Stimulated activated memory B cell treated with anti-CD40 and anti-IgM and Interleukin-4, amounts not matched to agents 10 μg/mL and 1 μg/mL and 100 μg/mL, for 72 hours (primary cell): ENCODE measurements around the gene PLA2G5.
"Not testable (repeated sequence)": the region's sequence is repeated elsewhere in the genome, so short reads cannot be mapped to it uniquely, and the experiment has no call there.

ENCODE experiments used
- ATAC-seq: fragments of 150-1000 bp; cut with Tn5 transposase; 2 replicates; pipeline ENCODE4 v1.10.0; 2021
- H3K27ac Mint-ChIP-seq: one replicate; pipeline ENCODE4 v1.8.0; 2022; ENCODE audit warnings: mild to moderate bottlenecking, mixed read lengths
- H3K27me3 Mint-ChIP-seq: one replicate; pipeline ENCODE4 v1.8.0; 2022; ENCODE audit warnings: mixed read lengths
- H3K36me3 Mint-ChIP-seq: one replicate; pipeline ENCODE4 v1.8.0; 2022; ENCODE audit warnings: mixed read lengths
- H3K4me1 Mint-ChIP-seq: one replicate; pipeline ENCODE4 v1.8.0; 2022; ENCODE audit warnings: mixed read lengths
- H3K4me3 Mint-ChIP-seq: one replicate; pipeline ENCODE4 v1.8.0; 2022; ENCODE audit warnings: mild to moderate bottlenecking, moderate library complexity, mixed read lengths
- H3K9me3 Mint-ChIP-seq: one replicate; pipeline ENCODE4 v1.8.0; 2022; ENCODE audit warnings: mixed read lengths

Gene PLA2G5

DNA sequence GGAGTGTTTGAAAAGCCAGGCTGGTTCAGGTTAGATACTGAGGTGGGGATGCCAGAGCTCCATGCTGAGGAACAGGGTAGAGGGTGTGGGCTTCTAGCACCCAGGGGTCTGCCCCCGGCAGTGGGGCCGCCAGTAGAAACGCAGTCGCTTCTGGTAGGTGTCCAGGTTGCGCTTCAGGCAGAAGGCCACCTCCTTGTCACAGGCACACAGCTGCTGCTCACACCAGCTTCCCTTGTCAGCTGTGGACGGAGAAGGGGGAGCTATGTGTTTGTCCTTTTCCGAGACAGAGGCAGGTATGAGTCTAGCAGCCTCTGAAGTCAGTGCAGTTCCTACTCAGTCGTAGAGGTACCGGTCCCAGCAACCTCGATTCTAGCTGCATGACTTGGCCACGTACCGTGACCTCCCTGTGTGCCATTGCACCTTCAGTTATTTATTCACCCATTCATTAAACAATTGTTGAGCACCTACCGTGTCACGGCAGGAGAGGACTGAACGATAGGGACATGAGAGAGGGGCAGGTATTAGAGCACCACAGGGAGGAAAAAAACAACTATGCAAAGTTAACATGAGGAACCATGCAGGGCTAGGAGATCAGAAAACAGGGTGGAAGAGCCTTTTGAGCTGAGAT, 44.1 kb downstream of the PLA2G5 start:
- no peak overlapping the region for H3K4me3 Mint-ChIP-seq
- H3K27ac Mint-ChIP-seq, result no peak overlapping the region
- H3K27me3 Mint-ChIP-seq, result no peaks in the 10 kb centered on the region
- no peaks in the 10 kb centered on the region for H3K36me3 Mint-ChIP-seq
- peak; percentile 24 for ATAC-seq
- no peaks in the 10 kb centered on the region for H3K9me3 Mint-ChIP-seq
- peaks cover 11% of the 10 kb centered on the region for H3K4me1 Mint-ChIP-seq

GRCh38 chr1:20115479-20115878, 45.5 kb downstream of the PLA2G5 start:
- H3K4me3 Mint-ChIP-seq, result no peak overlapping the region
- no peaks in the 10 kb centered on the region for H3K27me3 Mint-ChIP-seq
- H3K9me3 Mint-ChIP-seq, result no peaks in the 10 kb centered on the region
- H3K4me1 Mint-ChIP-seq, result peaks cover 23% of the 10 kb centered on the region
- no peaks in the 10 kb centered on the region for H3K36me3 Mint-ChIP-seq
- no peak for ATAC-seq
- H3K27ac Mint-ChIP-seq, result no peak overlapping the region

DNA sequence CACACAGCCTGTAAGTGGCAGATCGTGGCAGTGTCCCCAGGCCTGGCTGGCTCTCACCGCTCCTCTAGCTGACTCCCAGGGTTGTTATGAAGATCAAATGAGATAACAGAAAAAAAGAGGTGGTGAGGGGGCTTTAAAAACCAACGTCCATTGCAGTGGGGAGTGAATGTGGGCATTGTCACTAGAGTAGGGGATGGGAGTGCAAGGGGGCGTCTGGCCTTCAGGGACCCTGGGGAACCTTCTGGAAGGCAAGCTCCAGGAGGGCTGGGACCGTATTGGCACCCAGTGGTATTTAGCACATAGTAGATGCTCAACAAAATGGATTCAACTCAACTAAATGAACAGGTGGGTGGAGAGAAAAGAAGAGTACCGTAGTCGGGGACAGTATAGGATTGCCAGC, 45.9 kb downstream of the PLA2G5 start:
- Mint-ChIP-seq H3K4me1 (peaks cover 25% of the 10 kb centered on the region), H3K27me3 (no peaks in the 10 kb centered on the region), H3K9me3 (no peaks in the 10 kb centered on the region), H3K27ac (no peak overlapping the region), H3K36me3 (no peaks in the 10 kb centered on the region), H3K4me3 (no peak overlapping the region)
- no peak for ATAC-seq

GRCh38 chr1:20117236-20117635, 47.2 kb downstream of the PLA2G5 start:
- ATAC-seq, result no peak
- Mint-ChIP-seq H3K27me3 (no peaks in the 10 kb centered on the region), H3K9me3 (no peaks in the 10 kb centered on the region), H3K36me3 (no peaks in the 10 kb centered on the region), H3K27ac (peak overlapping the region; percentile 61), H3K4me1 (peaks cover 35% of the 10 kb centered on the region), H3K4me3 (no peak overlapping the region)

DNA sequence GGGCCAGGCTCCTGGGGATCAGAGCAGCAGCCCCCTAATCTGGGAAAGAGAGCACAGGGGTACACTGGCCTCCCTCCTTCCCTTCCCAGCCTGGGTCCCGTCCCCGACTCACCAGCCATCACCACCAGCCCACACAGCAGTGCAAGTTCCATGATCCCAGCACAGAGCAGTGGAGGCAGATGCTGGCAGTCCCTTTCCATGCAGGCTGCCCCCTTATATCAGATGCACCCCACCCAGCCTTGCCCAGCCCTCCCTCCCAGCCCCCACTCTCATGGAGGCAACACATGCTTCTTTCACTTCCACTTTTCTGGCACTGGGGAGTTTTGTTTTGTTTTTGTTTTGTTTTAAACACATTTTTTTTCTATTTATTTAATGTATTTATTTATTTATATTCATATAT, 49.4 kb downstream of the PLA2G5 start, which contains the start of gene PLA2G2D:
TSS of gene PLA2G2D (minus strand) at position 190 of the 400 bp plus-strand sequence. CDS start at position 152, 38 bp downstream.
- peak within 1 kb of the TSS; percentile 72 for H3K27ac Mint-ChIP-seq
- no peak within 1 kb of the TSS for H3K4me3 Mint-ChIP-seq
- H3K9me3 Mint-ChIP-seq, result no peaks in the 10 kb centered on the region
- H3K4me1 Mint-ChIP-seq, result peaks cover 53% of the 10 kb centered on the region
- ATAC-seq, result peak; percentile 34
- H3K27me3 Mint-ChIP-seq, result no peaks in the 10 kb centered on the region
- H3K36me3 Mint-ChIP-seq, result no peaks in the 10 kb centered on the region

GRCh38 chr1:20120796-20121195, 50.8 kb downstream of the PLA2G5 start:
- Mint-ChIP-seq H3K4me3 (no peak overlapping the region), H3K27me3 (no peaks in the 10 kb centered on the region), H3K9me3 (no peaks in the 10 kb centered on the region), H3K36me3 (no peaks in the 10 kb centered on the region), H3K4me1 (peaks cover 66% of the 10 kb centered on the region), H3K27ac (peak overlapping the region; percentile 72)
- no peak for ATAC-seq

DNA sequence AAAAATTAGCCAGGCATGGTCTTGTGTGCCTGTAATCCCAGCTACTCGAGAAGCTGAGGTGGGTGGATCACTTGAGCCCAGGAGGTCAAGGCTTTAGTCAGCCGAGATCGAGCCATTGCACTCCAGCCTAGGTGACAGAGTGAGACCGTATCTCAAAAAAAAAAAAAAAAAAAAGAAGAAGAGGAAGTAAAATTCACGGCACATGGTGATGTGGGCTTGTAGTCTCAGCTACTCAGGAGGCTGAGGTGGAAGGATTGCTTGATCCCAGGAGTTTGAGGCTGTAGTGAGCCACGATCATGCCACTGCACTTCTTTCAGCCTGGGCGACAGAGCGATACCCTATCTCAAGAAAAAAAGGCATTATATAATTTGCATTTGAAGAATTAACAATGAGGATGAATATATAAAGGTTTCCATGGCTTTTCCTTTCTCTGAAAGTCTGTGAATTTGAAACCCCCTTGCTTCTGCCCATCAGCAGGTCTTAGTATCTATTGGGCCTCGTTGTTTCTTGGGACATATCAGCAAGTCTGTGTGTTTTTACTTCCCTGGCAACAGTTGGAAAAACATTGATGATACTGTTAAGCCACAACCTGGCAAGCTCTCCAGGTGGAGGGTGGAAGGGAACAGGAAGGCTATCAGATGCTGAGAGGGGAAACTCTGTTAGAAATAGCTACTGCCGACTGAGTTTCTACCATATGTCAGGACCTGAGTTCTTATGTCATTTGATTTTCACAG, 53.9 kb downstream of the PLA2G5 start:
- H3K4me3 Mint-ChIP-seq, result no peak overlapping the region
- H3K4me1 Mint-ChIP-seq, result peaks cover 77% of the 10 kb centered on the region
- no peaks in the 10 kb centered on the region for H3K36me3 Mint-ChIP-seq
- H3K9me3 Mint-ChIP-seq, result peaks cover 4% of the 10 kb centered on the region
- no peak overlapping the region for H3K27ac Mint-ChIP-seq
- peak; percentile 61 for ATAC-seq
- H3K27me3 Mint-ChIP-seq, result no peaks in the 10 kb centered on the region

- Mint-ChIP-seq H3K4me1 (peaks cover 70% of the 10 kb centered on the region), H3K36me3 (no peaks in the 10 kb centered on the region), H3K9me3 (peaks cover 4% of the 10 kb centered on the region), H3K4me3 (no peak overlapping the region), H3K27ac (peak overlapping the region; percentile 48), H3K27me3 (no peaks in the 10 kb centered on the region)
- ATAC-seq, result no peak
Measured at GRCh38 chr1:20124456-20125057, 54.6 kb downstream of the PLA2G5 start.

- Mint-ChIP-seq H3K4me3 (no peak overlapping the region), H3K4me1 (peaks cover 65% of the 10 kb centered on the region), H3K9me3 (peaks cover 4% of the 10 kb centered on the region), H3K27me3 (no peaks in the 10 kb centered on the region), H3K36me3 (no peaks in the 10 kb centered on the region), H3K27ac (peak overlapping the region; percentile 48)
- no peak for ATAC-seq
Measured at GRCh38 chr1:20125100-20125499, 55.1 kb downstream of the PLA2G5 start.

- no peaks in the 10 kb centered on the region for H3K27me3 Mint-ChIP-seq
- peaks cover 57% of the 10 kb centered on the region for H3K4me1 Mint-ChIP-seq
- ATAC-seq, result peak; percentile 72
- H3K9me3 Mint-ChIP-seq, result peaks cover 4% of the 10 kb centered on the region
- no peaks in the 10 kb centered on the region for H3K36me3 Mint-ChIP-seq
- H3K4me3 Mint-ChIP-seq, result no peak overlapping the region
- peak overlapping the region; percentile 69 for H3K27ac Mint-ChIP-seq
Measured at GRCh38 chr1:20126041-20126805, 56.2 kb downstream of the PLA2G5 start.

DNA sequence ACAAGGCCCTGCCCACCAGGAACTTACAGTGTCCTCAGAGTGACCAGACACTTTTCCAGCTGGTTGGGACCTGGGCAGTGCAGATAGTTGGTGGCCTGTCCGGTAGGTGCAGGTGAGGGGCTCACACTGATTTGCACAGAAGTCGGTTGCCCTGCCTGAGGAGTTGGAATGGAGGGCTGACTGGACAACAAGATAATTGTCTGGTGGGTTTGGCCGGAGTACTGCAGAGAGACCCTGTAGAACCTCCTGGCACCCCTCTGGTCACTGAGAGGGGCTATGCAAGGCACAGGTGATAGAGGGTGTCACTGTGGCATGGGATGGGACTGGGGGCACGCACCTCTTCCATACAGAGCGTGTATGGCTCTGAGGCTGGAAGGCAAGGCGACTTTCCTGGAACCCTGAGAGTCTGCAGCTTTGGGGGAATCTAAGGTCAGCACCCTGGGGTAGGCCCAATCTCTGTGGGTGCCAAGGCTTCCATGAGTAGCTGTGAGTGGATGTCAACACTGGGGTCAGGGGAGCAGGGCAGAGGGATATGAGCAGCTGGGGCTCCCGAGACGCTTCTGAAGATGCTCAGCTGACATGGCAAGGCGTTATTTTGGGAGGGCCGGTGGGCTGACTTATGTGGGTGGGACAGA, 56.9 kb downstream of the PLA2G5 start:
- Mint-ChIP-seq H3K36me3 (no peaks in the 10 kb centered on the region), H3K9me3 (peaks cover 4% of the 10 kb centered on the region), H3K4me1 (peaks cover 53% of the 10 kb centered on the region), H3K27ac (peak overlapping the region; percentile 69), H3K27me3 (no peaks in the 10 kb centered on the region), H3K4me3 (no peak overlapping the region)
- no peak for ATAC-seq

- not testable (repeated sequence) for H3K36me3 Mint-ChIP-seq, H3K27me3 Mint-ChIP-seq, H3K27ac Mint-ChIP-seq, H3K9me3 Mint-ChIP-seq, H3K4me3 Mint-ChIP-seq, ATAC-seq
- peaks cover 22% of the 10 kb centered on the region for H3K4me1 Mint-ChIP-seq
Measured at GRCh38 chr1:20130518-20130917, 60.5 kb downstream of the PLA2G5 start.

- no peaks in the 10 kb centered on the region for H3K27me3 Mint-ChIP-seq
Measured at GRCh38 chr1:20134995-20135394, 65.0 kb downstream of the PLA2G5 start.

DNA sequence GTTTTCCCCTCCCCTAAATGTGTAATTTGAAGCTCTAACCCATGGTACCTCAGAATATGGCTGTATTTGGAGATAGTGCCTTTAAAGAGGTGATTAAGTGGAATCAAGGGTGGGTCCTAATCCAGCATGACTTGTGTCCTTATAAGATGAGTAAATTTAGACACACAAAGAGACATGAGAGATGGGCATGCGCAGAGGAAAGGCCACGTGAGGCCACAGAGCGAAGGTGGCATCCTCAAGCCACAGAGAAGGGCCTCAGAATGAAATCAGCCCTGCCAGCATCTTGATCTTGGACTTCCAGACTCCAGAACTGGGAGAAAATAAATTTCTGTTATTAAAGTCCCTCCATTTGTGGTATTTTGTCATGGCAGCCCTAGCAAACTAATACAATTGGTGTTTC, 66.3 kb downstream of the PLA2G5 start:
- Mint-ChIP-seq H3K36me3 (no peaks in the 10 kb centered on the region), H3K4me3 (no peak overlapping the region), H3K4me1 (no peaks in the 10 kb centered on the region), H3K27ac (no peak overlapping the region), H3K9me3 (peaks cover 2% of the 10 kb centered on the region), H3K27me3 (no peaks in the 10 kb centered on the region)
- ATAC-seq, result no peak

More at GRCh38 chr1:20134995-20135394, 65.0 kb downstream of the PLA2G5 start:
- Mint-ChIP-seq H3K4me1 (no peaks in the 10 kb centered on the region), H3K4me3 (no peak overlapping the region), H3K27ac (no peak overlapping the region), H3K9me3 (peaks cover 2% of the 10 kb centered on the region), H3K36me3 (no peaks in the 10 kb centered on the region)
- ATAC-seq, result no peak

- H3K4me1 Mint-ChIP-seq, result no peaks in the 10 kb centered on the region
- H3K27me3 Mint-ChIP-seq, result no peaks in the 10 kb centered on the region
- H3K27ac Mint-ChIP-seq, result no peak overlapping the region
- H3K4me3 Mint-ChIP-seq, result no peak overlapping the region
- ATAC-seq, result no peak
- peaks cover 2% of the 10 kb centered on the region for H3K9me3 Mint-ChIP-seq
- H3K36me3 Mint-ChIP-seq, result no peaks in the 10 kb centered on the region
Measured at GRCh38 chr1:20137055-20137454, 67.1 kb downstream of the PLA2G5 start.
